GM12801 (cell line): Measurements from ENCODE around the gene ISM2.

Experiments
- TF ChIP-seq, protein P1 (sequence below): IDR thresholded peaks from one replicate; pipeline ENCODE4 v1.5.1; 2011; ENCODE audit warnings: control low read depth; ENCODE audit not compliant: insufficient read length; ENCODE audit errors: extremely low read depth

Gene ISM2

DNA sequence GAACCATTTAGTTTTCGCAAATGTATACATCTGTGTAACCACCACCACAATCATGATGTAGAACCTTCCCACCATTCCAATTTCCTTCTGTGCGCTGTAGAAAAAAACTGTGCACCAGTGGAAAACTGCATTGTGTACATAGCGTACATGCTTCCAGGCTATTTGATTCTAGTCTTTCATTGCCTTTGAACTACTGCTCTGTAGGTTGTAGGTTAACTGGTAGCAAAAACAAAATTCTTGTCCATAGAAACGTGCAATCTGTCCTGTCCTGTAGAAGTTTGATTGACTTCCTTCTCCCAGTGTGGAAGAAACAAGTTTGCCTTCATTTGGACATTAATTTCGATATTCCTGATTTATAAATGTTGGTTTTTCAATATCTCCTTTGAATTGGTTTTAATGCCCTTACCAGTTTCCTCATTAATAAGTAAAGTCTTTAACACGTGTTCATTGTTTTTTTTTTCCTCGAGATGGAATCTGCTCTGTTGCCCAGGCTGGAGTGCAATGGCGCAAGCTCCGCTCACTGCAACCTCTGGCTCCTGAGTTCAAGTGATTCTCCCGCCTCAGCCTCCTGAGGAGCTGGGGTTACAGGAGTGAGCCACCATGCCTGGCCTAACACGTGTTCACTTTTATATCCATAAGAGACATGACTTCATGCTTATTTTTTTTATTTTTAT lies 3.6 kb upstream of the ISM2 start:
- TF ChIP-seq, protein P1, sequence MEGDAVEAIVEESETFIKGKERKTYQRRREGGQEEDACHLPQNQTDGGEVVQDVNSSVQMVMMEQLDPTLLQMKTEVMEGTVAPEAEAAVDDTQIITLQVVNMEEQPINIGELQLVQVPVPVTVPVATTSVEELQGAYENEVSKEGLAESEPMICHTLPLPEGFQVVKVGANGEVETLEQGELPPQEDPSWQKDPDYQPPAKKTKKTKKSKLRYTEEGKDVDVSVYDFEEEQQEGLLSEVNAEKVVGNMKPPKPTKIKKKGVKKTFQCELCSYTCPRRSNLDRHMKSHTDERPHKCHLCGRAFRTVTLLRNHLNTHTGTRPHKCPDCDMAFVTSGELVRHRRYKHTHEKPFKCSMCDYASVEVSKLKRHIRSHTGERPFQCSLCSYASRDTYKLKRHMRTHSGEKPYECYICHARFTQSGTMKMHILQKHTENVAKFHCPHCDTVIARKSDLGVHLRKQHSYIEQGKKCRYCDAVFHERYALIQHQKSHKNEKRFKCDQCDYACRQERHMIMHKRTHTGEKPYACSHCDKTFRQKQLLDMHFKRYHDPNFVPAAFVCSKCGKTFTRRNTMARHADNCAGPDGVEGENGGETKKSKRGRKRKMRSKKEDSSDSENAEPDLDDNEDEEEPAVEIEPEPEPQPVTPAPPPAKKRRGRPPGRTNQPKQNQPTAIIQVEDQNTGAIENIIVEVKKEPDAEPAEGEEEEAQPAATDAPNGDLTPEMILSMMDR: no peak

DNA sequence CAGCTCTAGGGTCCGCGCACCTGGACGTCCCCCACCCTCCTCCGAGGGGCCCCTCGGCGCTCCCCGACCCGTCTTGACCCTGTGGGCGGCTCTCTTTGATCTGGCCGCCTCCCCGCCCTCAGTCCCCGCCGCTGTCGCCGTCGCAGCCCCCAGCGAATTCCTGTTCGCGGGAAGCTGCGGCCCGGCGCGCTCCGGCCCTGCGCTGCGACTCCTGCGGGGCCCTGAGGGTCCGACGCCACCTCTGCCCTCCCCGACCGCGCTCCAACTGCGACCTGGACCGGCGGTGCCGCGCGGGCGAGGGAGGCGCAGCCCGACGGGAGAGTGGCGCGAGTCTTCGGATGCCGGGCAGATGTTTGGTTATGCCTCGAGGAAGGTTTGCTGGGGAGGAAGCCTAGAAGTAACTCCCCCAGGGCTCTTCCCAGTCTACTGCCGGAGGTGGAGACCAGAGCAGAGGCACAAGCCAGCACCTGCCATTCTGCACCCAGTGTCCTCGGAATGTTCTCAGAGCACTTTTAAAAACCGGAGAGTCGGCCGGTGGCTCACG lies 440 bp upstream of the ISM2 start:
- TF ChIP-seq, protein P1: no peak

DNA sequence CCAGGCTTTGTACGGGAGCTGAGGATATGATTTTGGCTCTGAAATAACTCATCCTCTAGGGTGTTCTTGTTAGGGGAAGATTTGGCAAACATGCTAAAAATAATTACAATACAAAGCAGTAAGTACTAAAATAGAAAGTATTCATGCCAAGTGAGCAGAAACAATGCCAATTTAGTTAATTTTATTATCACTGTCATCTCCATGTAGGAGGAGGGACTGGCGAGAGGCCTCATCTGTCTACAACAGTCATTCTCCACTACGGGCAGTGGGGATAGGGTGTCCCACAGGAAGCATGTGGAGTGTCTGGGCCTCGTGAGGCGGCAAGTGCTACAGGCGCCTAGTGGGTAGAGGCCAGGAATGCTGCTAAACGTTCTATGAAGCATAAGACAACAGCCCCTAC lies 3.3 kb downstream of the ISM2 start:
- TF ChIP-seq, protein P1: no peak

DNA sequence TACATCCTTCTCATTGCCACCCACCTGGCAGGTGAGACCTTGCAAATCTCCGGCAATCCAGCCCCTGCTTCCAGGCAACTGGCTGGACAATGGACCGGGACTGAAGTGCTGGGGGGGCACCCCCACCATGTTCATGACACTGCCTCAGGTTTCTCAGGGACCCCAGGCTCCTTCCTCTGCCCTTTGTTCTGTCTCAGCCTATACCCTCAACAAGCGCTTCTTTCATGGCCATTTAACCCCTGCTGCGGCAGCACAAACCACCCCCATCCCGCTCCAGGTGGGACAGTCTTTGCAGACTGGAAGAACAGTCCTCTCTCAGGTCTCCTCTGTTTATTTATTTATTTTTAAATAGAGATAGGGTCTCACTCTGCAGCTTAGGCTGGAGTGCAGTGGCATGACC lies 7.6 kb downstream of the ISM2 start:
- TF ChIP-seq, protein P1: no peak

DNA sequence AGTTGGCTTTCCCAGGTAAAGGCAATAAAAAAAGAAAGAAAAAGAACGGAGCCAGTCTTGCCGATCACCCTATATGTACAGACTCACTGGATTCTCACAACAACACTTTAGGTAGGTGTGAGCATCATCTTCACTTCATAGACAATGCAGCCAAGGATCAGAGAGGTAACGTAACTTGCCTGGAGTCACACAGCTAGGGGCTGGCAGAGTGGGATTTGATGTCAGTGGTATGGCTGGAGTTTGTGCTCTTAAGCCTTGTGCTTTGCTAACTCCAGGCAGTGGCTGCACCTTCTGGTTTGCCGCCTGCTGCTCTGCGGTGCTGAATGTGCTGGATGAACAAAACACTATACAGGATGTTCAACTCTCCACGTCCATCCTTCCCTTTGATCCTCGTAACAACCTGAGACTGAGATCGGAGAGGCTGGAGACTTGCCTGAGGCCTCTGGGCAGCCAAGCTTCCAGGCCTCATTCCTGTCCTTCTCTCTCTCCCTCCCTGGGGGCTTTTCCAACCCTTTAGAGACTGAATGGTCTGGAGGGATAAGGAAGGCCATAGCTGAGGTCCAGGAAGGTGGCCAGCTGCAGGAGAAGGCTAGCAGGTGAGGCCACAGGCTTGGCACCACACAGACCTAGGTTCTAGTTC lies 8.1 kb downstream of the ISM2 start:
- TF ChIP-seq, protein P1: no peak

DNA sequence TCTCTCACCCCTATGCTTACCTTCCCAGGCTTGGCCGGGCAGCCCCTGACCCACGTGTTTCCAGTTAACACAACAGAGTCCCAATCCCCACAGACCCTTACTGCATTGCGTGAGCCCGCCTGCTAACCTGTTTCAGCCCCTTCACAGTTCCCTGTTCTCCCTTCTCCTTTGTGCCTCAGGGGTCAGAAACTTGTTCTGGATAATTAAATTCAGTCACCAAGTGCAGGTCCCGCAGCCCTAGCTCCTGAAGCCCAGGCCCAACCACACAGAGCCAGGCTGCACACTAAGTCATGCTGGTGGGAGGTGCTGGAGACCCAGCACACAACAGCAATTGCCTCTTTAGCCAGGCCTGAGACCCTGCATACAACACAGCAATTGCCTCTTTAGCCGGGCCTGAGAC lies 9.6 kb downstream of the ISM2 start:
- TF ChIP-seq, protein P1: no peak

DNA sequence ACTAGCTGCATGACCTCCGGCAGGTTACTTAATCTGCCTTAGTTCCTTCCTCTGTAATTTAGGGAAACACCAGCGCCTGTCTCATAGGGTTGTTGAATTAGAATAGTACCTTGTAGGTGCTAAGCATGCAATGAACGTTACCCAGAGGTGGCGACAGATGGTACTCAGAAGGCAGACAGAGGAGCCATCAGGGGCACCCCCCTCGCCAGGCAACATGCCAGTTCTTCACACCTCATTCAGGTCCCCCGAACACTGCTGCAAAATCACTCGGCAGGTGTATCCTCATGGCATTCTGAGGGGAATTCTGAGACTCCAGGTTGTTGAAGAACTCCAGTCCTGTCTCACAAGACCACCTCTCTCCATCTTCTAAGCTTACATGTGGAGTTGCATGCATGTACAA lies 10.1 kb downstream of the ISM2 start:
- TF ChIP-seq, protein P1: no peak
